HT-29 (cell line): ENCODE measurements around the gene CAMTA1. TPM values are rescaled to one million over a fixed set of nuclear protein-coding genes. Genes with fewer than 3 reads are reported as not detected.
"Not testable (repeated sequence)": the region's sequence is repeated elsewhere in the genome, so short reads cannot be mapped to it uniquely, and the experiment has no call there.

Source experiments
- DNase-seq: peaks from one replicate; pipeline ENCODE4 v3.0.0-alpha.2; 2015; ENCODE audit warnings: low spot score
- total RNA-seq: library from RNA; depleted of rRNA; stranded (reverse); fragments of >200 nt; shearing (Covaris generic); gene quantifications from 2 replicates; pipeline ENCODE4 v1.2.3, GENCODE V29; 2014

CAMTA1 gene
- total RNA-seq, 1 experiment from 2014 or later: 62.2 TPM

GRCh38 chr1:7147581-7148282 lies 362.5 kb downstream of the CAMTA1 start:
- not testable (repeated sequence) for DNase-seq

GRCh38 chr1:7149080-7149838 lies 364.0 kb downstream of the CAMTA1 start:
- DNase-seq: no peak

- no peak for DNase-seq
Observed at GRCh38 chr1:7150724-7151280, 365.5 kb downstream of the CAMTA1 start.

- DNase-seq: no peak
Observed at GRCh38 chr1:7151978-7152377, 366.7 kb downstream of the CAMTA1 start.

DNA sequence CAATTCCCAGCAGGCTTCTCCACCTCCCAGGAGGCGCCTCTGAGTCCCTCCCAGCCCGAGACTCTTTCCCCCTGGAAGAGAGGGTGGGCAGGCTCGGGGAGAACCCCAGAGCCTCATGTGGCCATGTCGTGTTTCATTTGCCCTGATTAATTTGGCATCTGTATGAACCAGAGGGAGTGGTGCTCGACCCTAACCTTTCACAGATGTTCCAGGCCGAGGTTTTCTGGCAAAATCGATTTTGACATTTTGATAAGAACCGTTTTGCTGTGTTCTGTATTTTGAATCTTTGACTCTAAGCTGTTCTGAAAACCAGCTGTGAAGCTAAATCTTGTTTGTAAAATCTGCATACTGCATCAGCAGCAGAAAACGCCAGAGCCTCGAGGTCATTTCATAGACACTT lies 367.4 kb downstream of the CAMTA1 start:
- DNase-seq: no peak

DNA sequence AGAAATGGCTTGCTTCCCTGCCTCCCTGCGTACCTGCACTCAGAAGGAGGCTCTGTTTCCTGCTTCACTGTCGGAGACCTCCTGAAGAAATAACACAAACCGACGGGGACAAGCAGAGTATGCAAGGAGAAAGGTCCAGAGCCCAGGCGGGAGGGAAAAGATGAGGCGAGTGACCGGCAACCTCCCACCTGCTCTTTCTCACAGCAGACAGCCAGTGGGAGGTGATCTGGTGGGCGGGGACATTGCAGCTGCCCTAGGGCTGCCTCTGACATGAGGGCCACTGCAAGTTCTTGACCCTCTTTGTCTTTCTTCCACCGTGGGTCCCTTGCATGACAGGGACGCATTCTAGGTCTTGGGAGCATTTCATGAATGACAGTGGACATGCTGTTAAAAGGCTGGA lies 368.2 kb downstream of the CAMTA1 start:
- DNase-seq: no peak

GRCh38 chr1:7159116-7159781 lies 374.0 kb downstream of the CAMTA1 start:
- DNase-seq: no peak

DNA sequence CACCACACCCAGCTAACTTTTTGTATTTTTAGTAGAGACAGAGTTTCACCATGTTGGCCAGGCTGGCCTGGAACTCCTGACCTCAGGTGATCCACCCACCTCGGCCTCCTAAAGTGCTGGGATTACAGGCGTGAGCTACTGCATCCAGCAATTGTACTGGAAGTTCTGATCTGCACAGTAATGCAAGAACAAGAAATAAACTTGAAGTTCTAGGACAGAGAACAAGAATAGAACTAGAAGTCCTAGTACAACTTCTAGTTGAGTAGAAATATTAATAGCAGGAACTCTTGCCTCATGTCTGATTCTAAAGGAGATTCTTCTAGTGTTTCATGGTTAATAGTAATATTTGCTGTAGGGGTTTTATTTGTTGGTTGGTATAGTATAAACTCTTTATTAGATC lies 383.3 kb downstream of the CAMTA1 start:
- DNase-seq: not testable (repeated sequence)

GRCh38 chr1:7171168-7171567 lies 385.9 kb downstream of the CAMTA1 start:
- no peak for DNase-seq

GRCh38 chr1:7171574-7171973 lies 386.3 kb downstream of the CAMTA1 start:
- DNase-seq: no peak

DNA sequence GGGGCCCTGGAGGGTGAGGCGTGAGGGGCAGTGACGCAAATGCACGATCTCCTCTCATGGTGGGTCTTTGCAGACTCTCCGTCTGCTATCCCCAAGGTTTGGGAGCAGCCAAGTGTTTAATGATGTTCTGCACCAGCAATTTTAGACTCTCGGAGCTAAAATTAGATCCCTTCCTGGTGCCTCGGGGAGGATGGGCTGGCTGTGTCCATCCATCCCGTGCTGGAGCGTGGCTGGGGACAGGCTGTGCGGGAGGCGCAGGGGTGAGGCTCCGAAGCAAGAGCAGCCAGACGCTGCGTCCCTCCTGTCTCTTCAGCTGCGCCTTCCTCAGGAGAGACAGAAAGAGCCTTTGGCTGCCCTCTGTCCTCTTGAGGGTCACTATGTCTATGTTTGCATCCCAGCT lies 387.6 kb downstream of the CAMTA1 start:
- no peak for DNase-seq

GRCh38 chr1:7174561-7174960 lies 389.3 kb downstream of the CAMTA1 start:
- DNase-seq: no peak

DNA sequence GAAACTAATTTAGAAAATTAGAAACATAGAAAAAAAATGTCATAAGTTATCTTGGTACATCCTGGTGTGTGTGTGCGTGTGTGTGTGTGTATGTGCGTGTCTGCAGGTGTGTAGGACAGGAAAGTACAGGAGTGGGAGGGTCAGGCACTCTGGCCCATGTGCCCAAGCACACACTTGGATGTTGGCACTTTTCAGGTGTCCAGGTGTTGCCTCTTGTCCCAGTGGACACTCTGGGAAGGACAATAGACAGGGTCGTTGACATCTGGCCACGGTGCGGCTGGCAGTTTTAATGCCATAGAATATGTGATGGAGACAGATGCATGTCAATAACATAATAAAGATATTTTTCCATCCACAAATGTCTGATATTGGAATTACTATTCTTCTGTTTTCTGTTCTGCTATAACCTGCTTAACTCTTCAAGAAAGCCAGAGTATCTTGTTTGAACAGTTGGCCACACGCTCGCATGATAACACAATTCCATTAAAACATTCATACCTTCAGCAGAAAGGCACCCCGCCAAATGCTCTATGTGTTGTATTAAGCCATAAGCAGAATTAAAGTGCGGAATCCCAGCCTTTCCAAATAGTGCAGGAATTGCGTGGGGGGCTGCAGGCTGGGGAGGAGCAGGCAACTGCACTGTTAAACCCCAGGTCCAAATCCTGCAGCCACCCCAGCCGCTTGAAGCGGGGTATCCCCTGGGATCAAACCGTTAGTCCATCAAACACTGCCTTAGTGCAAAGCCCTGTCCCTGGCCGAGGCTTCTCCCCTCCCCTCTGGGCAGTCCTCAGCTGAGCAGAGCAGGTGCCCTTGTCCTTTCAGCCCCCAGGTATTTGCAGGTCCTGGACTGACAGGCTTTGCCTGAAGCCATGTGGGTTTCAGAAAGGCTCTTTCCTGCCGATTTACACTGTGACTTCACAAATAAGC lies 390.0 kb downstream of the CAMTA1 start:
- no peak for DNase-seq

DNA sequence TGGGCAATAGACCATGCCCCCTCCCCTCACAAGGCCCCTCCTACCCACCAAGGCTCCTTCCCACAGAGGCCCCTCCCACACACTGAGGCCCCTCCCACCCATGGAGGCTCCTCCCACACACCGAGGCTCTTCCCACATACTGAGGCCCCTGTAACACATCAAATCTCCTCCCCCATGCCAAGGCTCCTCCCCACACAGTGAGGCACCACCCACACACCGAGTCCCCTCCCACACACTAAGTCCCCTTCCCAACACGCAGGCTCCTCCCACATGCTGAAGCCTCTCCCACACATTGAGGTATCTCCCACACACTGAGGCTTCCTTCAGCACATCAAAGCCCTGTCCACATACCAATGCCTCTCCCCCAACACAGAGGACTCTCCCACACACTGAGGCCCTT lies 391.8 kb downstream of the CAMTA1 start:
- DNase-seq: no peak

GRCh38 chr1:7177438-7178146 lies 392.3 kb downstream of the CAMTA1 start:
- no peak for DNase-seq

GRCh38 chr1:7178336-7178735 lies 393.1 kb downstream of the CAMTA1 start:
- no peak for DNase-seq

GRCh38 chr1:7178741-7179140 lies 393.5 kb downstream of the CAMTA1 start:
- DNase-seq: no peak

GRCh38 chr1:7185721-7186120 lies 400.5 kb downstream of the CAMTA1 start:
- no peak for DNase-seq

DNA sequence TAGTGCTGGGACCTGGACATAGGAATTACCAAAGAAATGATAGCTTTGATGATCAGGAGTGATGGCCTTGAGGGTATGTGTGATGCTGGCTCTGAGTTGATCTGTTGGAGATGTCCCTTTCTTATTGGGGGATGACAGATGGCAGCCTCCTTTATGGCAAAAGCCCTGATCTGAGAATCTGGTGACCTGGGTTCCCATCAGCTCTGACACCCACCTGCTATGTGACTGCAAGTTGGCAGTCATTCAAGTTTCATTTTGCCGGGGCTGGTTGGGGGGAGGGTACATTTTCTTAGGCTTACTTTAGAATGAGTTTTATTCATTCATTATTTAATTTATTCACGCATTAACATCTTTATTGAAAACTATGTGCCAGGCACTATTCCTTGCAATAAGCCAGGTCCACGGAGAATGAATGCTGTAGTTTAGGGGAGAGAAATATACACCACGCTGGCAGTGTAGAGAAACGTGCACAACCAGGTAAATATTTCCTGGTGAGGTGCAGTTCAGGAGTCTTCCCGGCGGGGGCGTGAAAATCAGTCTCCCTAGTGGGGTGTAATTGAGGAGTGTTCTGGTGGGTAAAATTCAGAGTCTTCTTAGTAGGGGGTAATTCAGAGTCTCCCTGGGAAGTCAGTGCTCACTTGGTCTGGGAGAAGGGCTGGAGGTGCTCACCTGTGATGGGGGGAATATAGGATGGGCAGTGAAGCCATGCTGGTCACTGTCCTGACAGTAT lies 401.3 kb downstream of the CAMTA1 start:
- no peak for DNase-seq

- DNase-seq: no peak
Observed at GRCh38 chr1:7187112-7187493, 401.8 kb downstream of the CAMTA1 start.
